K562 (cell line): Measurements from ENCODE around the gene THUMPD1. TPM values are rescaled to one million over a fixed set of nuclear protein-coding genes. Genes with fewer than 3 reads are reported as not detected.
"Not testable (repeated sequence)": the region's sequence is repeated elsewhere in the genome, so short reads cannot be mapped to it uniquely, and the experiment has no call there.

Source experiments
- ATAC-seq: fragments of 200-7000 bp; cut with Tn5 transposase; 3 replicates; pipeline ENCODE4 v1.9.1; 2020; ENCODE audit warnings: moderate library complexity
- BruUV-seq: library from RNA; stranded (reverse); fragments of 400-500 nt; replicated peaks from 2 replicates; lab custom pipeline; 2021; lab: Mats Ljungman, UMichigan
- CTCF ChIA-PET: fragments of 300-600 bp; formaldehyde crosslinking; extraction: SDS; loops from one replicate; lab custom pipeline; 2021; ENCODE audit warnings: low intra/inter-chr PET ratio; lab: Yijun Ruan, JAX
- POLR2A ChIA-PET: fragments of 300-600, 350-650 bp; sonication (Branson Sonifier 250); formaldehyde crosslinking; extraction: SDS; loops from one replicate; lab custom pipeline; 2021; ENCODE audit warnings: antibody characterized with exemption, inconsistent platforms; lab: Yijun Ruan, JAX
- DNase-seq, 4 experiments: peaks; one replicate each; pipeline versions ENCODE4 v3.0.0 to v3.0.0-alpha.2; 2011 to 2018; ENCODE audit warnings: low spot score in 3 of 4, mixed read lengths in 3 of 4; ENCODE audit errors: extremely low read depth in 1 of 4
- FAIRE-seq: peaks from 2 replicates; lab custom pipeline; 2011; peaks lifted over from hg19 to GRCh38; lab: Jason Lieb, UNC
- H2AFZ ChIP-seq: 2 replicates; pipeline ENCODE4 v1.6.0; 2011; ENCODE audit warnings: low read depth, low read length, control low read depth, inconsistent platforms
- H3K27ac ChIP-seq: fragments of 200-600 bp; 3 replicates; pipeline ENCODE4 v1.8.0; 2011; ENCODE audit warnings: low read depth, mild to moderate bottlenecking, control low read depth, inconsistent platforms, low read length, moderate library complexity, mixed read lengths; ENCODE audit errors: extremely low read depth
- H3K27me3 ChIP-seq, 2 experiments: fragments of 300-600 bp in 1 of 2; 2 replicates in 1 of 2; 3 replicates in 1 of 2; pipeline versions ENCODE4 v1.6.0 to v1.8.0; 2011; ENCODE audit warnings: inconsistent platforms in 2 of 2, low read length in 2 of 2, mild to moderate bottlenecking in 1 of 2, mixed read lengths in 1 of 2, moderate library complexity in 1 of 2; ENCODE audit not compliant: control insufficient read depth in 2 of 2, insufficient read depth in 2 of 2
- H3K36me3 ChIP-seq: fragments of 300-600 bp; 3 replicates; pipeline ENCODE4 v1.8.0; 2011; ENCODE audit warnings: mild to moderate bottlenecking, low read length, inconsistent platforms; ENCODE audit not compliant: control insufficient read depth, insufficient read depth
- H3K4me1 ChIP-seq, 2 experiments: fragments of 200-600 bp in 1 of 2; replicated peaks in 1 of 2; 2 replicates in 1 of 2; 3 replicates in 1 of 2; pipeline versions ENCODE4 v1.5.1 to v1.8.0; 2011; ENCODE audit warnings: inconsistent platforms in 2 of 2, low read length in 2 of 2, mild to moderate bottlenecking in 1 of 2, mixed read lengths in 1 of 2, moderate library complexity in 1 of 2; ENCODE audit not compliant: control insufficient read depth in 2 of 2, insufficient read depth in 2 of 2
- H3K4me2 ChIP-seq: 2 replicates; pipeline ENCODE4 v1.6.1; 2011; ENCODE audit warnings: low read length, control low read depth, inconsistent platforms, mixed read lengths; ENCODE audit not compliant: insufficient read depth
- H3K4me3 ChIP-seq: fragments of 200-600 bp; sonication (generic), shearing (Covaris generic); 2 replicates; pipeline ENCODE4 v1.5.1; 2016; ENCODE audit warnings: control low read depth, inconsistent platforms
- H3K79me2 ChIP-seq: fragments of 200-600 bp; 3 replicates; pipeline ENCODE4 v1.8.0; 2011; ENCODE audit warnings: low read length, inconsistent platforms; ENCODE audit not compliant: control insufficient read depth, insufficient read depth
- H3K9ac ChIP-seq, 2 experiments: 2 replicates each; pipeline versions ENCODE4 v1.6.0 to v1.6.1; 2011; ENCODE audit warnings: low read depth in 2 of 2, low read length in 2 of 2, control low read depth in 1 of 2, inconsistent platforms in 1 of 2, mild to moderate bottlenecking in 1 of 2, mixed read lengths in 1 of 2; ENCODE audit not compliant: insufficient read depth in 1 of 2
- H3K9me1 ChIP-seq: one replicate; pipeline ENCODE4 v1.6.0; 2011; ENCODE audit warnings: inconsistent platforms, mild to moderate bottlenecking, low read length, moderate library complexity; ENCODE audit not compliant: control insufficient read depth, insufficient read depth
- H3K9me3 ChIP-seq: replicated peaks from 2 replicates; pipeline ENCODE4 v1.5.1; 2011; ENCODE audit warnings: low read depth, low read length, inconsistent platforms; ENCODE audit not compliant: control insufficient read depth, insufficient read depth
- H4K20me1 ChIP-seq: replicated peaks from 2 replicates; pipeline ENCODE4 v1.6.1; 2011; ENCODE audit warnings: low read length, inconsistent platforms, mixed read lengths; ENCODE audit not compliant: control insufficient read depth, insufficient read depth
- CREBBP ChIP-seq: IDR thresholded peaks from one replicate; pipeline ENCODE4 v1.6.1; 2012; ENCODE audit warnings: low read depth, mild to moderate bottlenecking, control low read depth, inconsistent platforms, low read length
- RBFOX2 ChIP-seq: fragments of 200-400 bp; formaldehyde crosslinking; IDR thresholded peaks from 2 replicates; pipeline ENCODE4 v1.6.1; 2017; ENCODE audit warnings: low read depth, mild to moderate bottlenecking, low read length, moderate library complexity
- REST ChIP-seq, 2 experiments: fragments of 450-650 bp; formaldehyde crosslinking in 1 of 2; IDR thresholded peaks; 2 replicates each; pipeline versions ENCODE4 v1.4.0 to v1.6.1; 2014 to 2020; ENCODE audit warnings: mild to moderate bottlenecking in 2 of 2, borderline replicate concordance in 1 of 2, low read depth in 1 of 2
- WGBS: fragments of 100-300 bp; shearing (Covaris generic); methylation state at CpG from one replicate; pipeline ENCODE4 v1.1.6; 2016; ENCODE audit warnings: low coverage, mixed read lengths; ENCODE audit not compliant: insufficient coverage; ENCODE audit errors: missing lambda C conversion rate; 5-methylcytosine and 5-hydroxymethylcytosine counted together
- in situ Hi-C: fragments of 300-500 bp; cut with MboI; formaldehyde crosslinking; loops from 4 replicates; pipeline ENCODE4 v1.15.0; 2018; ENCODE audit warnings: inconsistent platforms, mixed read lengths
- intact Hi-C: fragments of 100-400 bp; cut with micrococcal nuclease; formaldehyde crosslinking; loops from 2 replicates; pipeline ENCODE4 v1.14.2; 2022
- polyA plus RNA-seq, 8 experiments: library from polyadenylated mRNA; depleted of rRNA in 4 of 8; stranded (reverse) in 5 of 8; unstranded in 3 of 8; fragments of >200 nt; fragmentation: Nextera tagmentation in 2 of 8; fragmentation: Illumina TruSeq in 1 of 8; extraction: Ambion mirVana in 2 of 8; extraction: Trizol in 1 of 8; gene quantifications; 2 replicates each; pipeline versions ENCODE4 v1.2.1 to v1.2.3, GENCODE V29; 2011 to 2014; ENCODE audit warnings: inconsistent platforms in 1 of 8, missing spikeins in 1 of 8
- total RNA-seq, 7 experiments: library from RNA; depleted of rRNA in 6 of 7; stranded (reverse); fragments of >200 nt in 6 of 7; fragmentation: Illumina TruSeq in 2 of 7; extraction: Trizol in 2 of 7; gene quantifications; 2 replicates each; pipeline versions ENCODE4 v1.2.1 to v1.2.3, GENCODE V29; 2011 to 2021; ENCODE audit warnings: low replicate concordance in 1 of 7

The THUMPD1 gene
- total and polyA plus RNA-seq, 9 of the 15 experiments (the other 6 are each of a cell fraction or from before 2014, with no cell fraction given): 37.8 to 101 (median 56.8) TPM

- no peaks in the 10 kb centered on the region for H3K36me3 ChIP-seq
- in situ Hi-C loops (no loop called here), intact Hi-C loops (no loop called here)
- H3K4me3 ChIP-seq: no peak overlapping the region
- POLR2A ChIA-PET: interaction anchor here (0.7 to 0.8 kb wide), 2 partner anchors 13 to 19 kb away, joined by 3 to 4 read pairs; no protein-coding TSS in a partner anchor
- no peak overlapping the region for H3K4me2 ChIP-seq
- no peaks in the 10 kb centered on the region for H3K9me1 ChIP-seq
- no peak overlapping the region for H3K9ac ChIP-seq
- no peak for ATAC-seq
- 43% methylated on average over 4 of the region's 4 CpGs for WGBS
- no peaks in the 10 kb centered on the region for H3K79me2 ChIP-seq
- no TSS peak for BruUV-seq
- TF ChIP-seq RBFOX2 (no peak), CREBBP (no peak)
- no peaks in the 10 kb centered on the region for H3K27me3 ChIP-seq
- CTCF ChIA-PET: no interaction called here
- no peak overlapping the region for H3K27ac ChIP-seq
- H2AFZ ChIP-seq: no peak overlapping the region
- no peaks in the 10 kb centered on the region for H3K9me3 ChIP-seq
- DNase-seq: no peak
- H4K20me1 ChIP-seq: no peaks in the 10 kb centered on the region
- peaks cover 0 to 10% of the 10 kb centered on the region in 2 experiments; a peak in 2 of 5 replicates for H3K4me1 ChIP-seq
- FAIRE-seq: no peak
These were observed 46.6 kb downstream of the THUMPD1 start for GRCh38 chr16:20695024-20695423.

GRCh38 chr16:20694096-20694495 lies 47.5 kb downstream of the THUMPD1 start:
- 48% methylated on average over 6 of the region's 6 CpGs for WGBS
- DNase-seq; H3K4me1 ChIP-seq; H3K79me2 ChIP-seq; POLR2A ChIA-PET; H3K9me3 ChIP-seq; CTCF ChIA-PET; H2AFZ ChIP-seq; H3K9ac ChIP-seq; H3K4me3 ChIP-seq; H3K27me3 ChIP-seq; H3K36me3 ChIP-seq; H3K9me1 ChIP-seq; H3K4me2 ChIP-seq; FAIRE-seq; ATAC-seq; H3K27ac ChIP-seq; BruUV-seq; H4K20me1 ChIP-seq; TF ChIP-seq REST (CRISPR knock-in tag; IDR thresholded peaks at IDR 0.05; ENCODE audit: low read depth): not testable (repeated sequence)
- intact Hi-C loops (loop anchor here (5.0 kb wide), 1 partner anchor 72 kb away; no protein-coding TSS in a partner anchor), in situ Hi-C loops (loop anchor here (5.0 kb wide), 1 partner anchor 87 kb away; no protein-coding TSS in a partner anchor)
- TF ChIP-seq REST (IDR thresholded peaks at IDR 0.05; ENCODE audit: borderline replicate concordance): peak; percentile 29; the same call in 1 of the 2 replicates
